ENCODE measurements around the gene GLYR1.

GRCh38 chr16:4893103-4893862, 46.2 kb upstream of the GLYR1 start:
- TF ChIP-seq CTCF (IDR thresholded peaks at IDR 0.05; ENCODE audit: low read length) = no peak
- TF ChIP-seq EZH2phosphoT487 (IDR thresholded peaks at IDR 0.05; ENCODE audit: low read length) = no peak

Data from MM.1S (cell line).